ENCODE measurements around the gene QPRT.
"Not testable (repeated sequence)": the region's sequence is repeated elsewhere in the genome, so short reads cannot be mapped to it uniquely, and the experiment has no call there.

Gene QPRT

DNA sequence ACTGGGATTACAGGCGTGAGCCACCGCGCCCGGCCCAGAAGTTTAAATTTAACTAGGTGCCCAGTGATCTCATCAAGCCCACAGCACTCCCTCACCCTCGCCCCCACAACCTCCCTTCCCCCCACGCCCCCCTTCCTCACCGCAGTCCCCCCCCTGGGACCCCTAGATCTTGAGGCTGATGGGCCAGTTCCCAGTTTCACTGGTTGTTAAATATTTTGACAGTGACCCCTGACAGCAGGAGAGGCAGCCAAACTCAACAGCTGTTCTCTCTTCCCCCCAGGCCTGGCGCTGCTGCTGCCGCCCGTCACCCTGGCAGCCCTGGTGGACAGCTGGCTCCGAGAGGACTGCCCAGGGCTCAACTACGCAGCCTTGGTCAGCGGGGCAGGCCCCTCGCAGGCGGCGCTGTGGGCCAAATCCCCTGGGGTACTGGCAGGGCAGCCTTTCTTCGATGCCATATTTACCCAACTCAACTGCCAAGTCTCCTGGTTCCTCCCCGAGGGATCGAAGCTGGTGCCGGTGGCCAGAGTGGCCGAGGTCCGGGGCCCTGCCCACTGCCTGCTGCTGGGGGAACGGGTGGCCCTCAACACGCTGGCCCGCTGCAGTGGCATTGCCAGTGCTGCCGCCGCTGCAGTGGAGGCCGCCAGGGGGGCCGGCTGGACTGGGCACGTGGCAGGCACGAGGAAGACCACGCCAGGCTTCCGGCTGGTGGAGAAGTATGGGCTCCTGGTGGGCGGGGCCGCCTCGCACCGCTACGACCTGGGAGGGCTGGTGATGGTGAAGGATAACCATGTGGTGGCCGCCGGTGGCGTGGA lies 15.6 kb downstream of the QPRT start:
- no peak for DNase-seq

DNA sequence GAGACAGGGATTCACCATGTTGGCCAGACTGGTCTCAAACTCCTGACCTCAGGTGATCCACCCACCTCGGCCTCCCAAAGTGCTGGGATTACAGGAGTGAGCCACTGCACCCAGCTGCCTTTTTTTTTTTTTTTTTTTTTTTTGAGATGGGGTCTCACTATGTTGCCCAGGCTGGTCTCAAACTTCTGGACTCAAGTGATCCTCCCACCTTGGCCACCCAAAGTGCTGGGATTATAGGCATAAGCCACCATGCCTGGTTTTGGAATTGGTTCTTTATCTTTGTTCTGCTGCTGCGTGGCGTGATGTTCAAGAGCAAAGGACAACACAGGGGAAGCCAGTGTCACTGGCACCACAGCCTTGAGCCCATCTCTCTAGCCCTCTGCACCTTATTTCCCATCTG lies 16.7 kb downstream of the QPRT start:
- DNase-seq, result not testable (repeated sequence)

DNA sequence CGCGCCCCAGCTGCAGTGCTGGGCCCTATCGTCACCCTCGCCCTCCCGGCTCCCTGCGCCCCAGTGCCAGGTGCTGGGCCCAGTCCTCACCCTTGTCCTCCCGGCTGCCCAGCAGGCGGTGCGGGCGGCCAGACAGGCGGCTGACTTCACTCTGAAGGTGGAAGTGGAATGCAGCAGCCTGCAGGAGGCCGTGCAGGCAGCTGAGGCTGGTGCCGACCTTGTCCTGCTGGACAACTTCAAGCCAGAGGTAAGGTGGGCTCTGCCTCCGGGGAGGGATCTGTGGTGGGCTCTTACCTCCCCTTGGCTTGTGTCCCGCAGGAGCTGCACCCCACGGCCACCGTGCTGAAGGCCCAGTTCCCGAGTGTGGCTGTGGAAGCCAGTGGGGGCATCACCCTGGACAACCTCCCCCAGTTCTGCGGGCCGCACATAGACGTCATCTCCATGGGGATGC lies 17.9 kb downstream of the QPRT start:
- DNase-seq, result no peak

DNA sequence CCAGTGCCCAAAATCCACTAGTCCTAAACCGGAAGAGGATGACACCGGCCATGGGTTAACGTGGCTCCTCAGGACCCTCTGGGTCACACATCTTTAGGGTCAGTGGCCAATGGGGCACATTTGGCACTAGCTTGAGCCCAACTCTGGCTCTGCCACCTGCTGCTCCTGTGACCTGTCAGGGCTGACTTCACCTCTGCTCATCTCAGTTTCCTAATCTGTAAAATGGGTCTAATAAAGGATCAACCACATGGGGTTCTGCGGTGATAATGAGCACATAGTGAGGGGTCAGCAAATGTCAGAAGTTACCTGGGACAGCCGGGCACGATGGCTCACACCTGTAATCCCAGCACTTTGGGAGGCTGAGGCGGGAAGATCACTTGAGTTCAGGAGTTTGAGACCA lies 18.4 kb downstream of the QPRT start:
- no peak for DNase-seq

DNA sequence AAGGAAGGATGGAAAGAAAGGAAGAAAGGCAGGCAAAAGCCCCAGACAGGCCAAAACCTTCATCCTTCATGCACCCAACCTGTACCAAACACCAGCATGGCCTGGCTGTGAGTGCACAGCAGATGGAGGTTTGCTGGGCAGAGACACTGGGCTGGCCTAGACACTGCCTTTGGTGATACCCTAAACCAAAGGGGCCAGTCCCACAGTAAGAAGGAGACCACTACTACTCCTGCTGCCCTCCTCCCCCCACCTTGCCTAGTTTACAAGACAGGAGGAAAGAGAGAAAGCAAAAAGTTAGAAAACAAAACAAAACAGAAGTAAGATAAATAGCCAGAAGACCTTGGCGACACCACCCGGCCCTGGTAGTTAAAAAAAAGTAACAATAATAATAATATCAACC lies 19.1 kb downstream of the QPRT start:
- DNase-seq, result no peak

DNA sequence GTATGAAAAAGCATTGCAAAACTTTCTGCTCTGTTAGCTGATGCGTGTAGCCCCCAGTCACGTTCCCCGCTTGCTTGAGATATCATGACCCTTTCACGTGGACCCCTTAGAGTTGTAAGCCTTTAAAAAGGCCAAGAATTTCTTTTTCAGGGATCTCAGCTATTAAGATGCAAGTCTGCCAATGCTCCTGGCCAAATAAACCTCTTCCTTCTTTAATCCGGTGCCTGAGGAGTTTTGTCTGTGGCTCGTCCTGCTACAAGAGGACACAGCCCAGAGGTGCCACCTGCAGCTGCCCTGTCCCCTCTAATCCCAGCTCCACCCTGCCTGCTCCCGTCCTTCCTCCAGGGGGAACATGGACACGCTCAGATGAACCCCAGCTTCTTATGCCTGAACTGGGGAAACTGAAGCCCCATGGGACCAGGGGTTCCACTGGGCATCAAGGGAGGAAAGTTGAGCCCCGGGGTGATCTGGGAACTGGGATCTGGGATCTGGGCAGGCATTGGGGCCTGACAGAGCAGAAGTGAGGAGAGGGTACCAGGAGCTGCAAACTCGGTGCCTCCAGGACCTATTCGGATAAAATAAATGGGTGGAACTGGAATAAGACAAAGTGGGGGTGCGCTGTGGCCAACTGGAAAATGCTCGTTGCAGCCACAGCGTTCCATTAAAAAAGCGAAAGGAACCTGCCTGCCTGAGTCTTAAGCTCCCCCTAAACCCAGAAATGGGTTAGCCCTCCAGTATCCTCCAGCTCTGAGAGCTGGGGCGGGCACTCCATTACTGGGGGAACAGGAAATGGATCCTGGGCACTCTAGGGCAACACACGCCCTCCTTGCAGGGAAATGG lies 19.7 kb downstream of the QPRT start:
- DNase-seq, result no peak

DNA sequence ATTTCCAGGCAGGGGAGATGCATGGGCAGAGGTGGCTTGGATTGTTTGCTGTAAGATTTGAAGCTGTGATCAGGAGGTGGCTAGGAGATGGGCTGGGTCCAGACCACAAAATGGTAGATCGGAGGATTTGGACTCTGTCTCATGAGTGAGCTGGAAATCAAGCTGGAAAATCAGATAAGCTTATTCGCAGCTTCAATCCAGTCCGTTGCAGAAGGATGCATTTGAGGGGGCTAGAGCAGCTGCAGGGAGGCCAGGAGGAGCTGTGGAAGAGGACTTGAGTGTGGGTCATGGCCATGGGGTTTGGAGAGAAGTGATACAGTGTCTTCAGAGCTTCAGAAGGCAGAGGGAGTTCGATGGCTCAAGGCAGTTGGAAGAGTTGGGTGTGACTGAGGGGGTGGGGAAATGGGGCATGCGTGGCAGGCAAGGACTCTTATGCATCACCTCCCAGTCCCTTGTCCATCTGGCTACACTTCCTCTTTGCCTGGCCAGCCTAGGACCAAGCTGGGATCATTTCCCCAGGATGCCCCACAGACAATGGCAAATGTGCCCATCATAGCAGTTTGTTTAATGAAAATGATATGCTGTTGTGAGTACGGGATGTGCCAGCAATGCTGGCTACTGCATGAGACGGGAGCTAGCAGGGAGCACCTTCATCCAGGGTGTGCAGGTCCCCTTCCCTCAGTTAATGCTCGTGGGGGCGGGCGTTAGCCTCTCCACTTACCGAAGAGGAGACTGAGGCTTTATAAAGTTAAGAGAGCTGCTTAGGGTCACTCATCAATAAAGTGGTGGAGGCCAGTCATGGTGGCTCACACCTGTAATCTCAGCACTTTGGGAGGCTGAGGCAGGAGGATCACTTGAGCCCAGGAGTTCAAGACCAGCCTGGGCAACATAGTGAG lies 20.6 kb downstream of the QPRT start:
- no peak for DNase-seq

DNA sequence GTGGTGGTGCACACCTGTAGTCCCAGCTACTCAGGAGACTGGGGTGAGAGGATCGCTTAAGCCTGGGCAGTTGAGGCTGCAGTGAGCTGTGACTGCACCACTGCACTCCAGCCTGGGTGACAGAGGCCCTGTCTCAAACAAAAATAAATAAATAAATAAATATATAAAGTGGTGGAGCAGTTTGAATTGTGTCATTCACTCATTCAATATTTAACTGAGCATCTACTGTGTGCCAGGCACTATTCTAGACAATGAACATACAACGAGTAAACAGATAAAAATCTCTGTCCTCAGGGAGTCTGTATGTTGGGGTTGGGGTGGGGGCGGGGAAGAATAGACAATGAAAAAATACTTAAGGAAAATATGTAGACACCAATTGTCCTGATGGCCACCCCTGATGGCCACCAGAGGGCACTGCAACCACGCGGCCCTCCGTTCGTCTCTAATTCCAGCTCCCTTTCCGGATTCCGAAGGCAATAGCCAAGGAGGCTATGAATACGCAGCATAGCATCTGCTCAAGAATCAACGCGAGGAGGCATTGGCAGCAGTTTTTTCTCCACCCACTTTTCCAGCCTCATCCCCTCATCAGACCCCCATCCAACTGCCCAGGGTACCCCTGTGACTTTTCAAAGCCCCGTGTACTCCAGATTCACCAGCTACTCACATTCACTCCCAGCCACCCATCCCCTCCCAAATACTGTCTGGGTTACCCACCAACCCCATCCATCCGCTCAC lies 21.4 kb downstream of the QPRT start:
- DNase-seq, result peak; percentile 83

DNA sequence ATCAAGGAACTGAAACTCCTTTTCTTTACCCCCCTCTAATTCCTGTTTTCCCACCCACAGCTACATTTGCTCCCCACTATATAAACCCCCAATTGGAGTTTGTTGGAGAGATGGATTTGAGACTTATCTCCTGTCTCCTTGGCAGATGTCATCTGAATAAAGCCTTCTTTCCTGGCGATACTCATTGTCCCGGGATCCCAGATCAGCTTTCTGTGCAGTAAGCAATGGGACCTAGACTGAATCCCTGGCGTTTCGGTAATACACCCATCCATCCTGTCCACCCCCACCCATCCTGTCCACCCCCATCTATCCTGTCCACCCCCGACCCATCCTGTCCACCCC lies 22.2 kb downstream of the QPRT start:
- DNase-seq, result no peak

DNA sequence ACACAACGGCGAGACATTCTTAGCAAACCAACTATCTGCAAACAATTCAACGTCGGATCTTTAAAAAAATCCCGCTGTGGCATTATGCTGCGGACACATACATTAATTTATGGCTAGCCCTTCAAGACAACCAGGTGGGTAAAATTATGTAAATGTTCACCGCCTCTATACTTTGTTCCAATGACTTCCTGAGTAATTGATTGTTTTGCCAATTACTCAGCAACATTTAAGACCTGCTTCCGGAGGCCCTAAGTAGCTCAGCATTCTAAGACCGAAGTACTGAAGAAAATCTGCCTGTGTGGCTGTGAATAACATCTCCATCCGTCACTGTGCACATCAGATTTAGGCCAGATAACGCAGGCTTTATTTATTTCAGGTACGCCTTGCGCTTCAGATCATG lies 23.3 kb downstream of the QPRT start:
- DNase-seq, result no peak

DNA sequence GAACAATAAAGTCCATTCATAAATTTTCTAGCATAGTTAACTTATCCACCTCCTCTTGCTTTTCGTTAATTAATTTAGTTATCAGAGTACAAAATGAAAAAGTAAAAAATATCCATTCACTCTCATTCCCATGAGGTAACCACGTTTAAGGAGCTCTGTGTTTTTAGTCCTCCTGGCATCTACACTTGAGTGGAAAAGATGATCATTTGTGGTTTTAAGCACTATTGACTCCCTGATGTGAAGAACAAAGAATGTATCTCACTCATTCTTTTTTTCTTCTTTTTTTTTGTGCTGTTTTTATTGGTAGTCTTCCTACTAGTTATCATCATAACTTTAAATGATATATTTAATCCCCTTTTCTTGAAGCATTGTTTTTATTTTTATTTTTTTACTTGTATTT lies 26.1 kb downstream of the QPRT start:
- DNase-seq, result no peak

DNA sequence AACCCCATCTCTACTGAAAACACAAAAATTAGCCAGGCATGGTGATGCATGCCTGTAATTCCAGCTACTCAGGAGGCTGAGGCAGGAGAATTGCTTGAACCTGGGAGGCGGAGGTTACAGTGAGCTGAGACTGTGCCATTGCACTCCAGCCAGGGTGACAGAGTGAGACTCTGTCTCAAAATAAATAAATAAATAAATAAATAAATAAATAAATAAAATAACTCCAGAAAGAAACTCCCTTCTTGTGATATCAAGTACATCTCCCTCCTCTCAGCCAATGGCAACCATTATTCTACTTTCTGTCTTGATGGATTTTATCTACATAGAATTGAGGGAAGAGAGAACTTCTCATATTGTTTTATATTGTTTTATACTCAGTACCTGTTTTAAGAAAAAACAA lies 28.2 kb downstream of the QPRT start:
- not testable (repeated sequence) for DNase-seq

DNA sequence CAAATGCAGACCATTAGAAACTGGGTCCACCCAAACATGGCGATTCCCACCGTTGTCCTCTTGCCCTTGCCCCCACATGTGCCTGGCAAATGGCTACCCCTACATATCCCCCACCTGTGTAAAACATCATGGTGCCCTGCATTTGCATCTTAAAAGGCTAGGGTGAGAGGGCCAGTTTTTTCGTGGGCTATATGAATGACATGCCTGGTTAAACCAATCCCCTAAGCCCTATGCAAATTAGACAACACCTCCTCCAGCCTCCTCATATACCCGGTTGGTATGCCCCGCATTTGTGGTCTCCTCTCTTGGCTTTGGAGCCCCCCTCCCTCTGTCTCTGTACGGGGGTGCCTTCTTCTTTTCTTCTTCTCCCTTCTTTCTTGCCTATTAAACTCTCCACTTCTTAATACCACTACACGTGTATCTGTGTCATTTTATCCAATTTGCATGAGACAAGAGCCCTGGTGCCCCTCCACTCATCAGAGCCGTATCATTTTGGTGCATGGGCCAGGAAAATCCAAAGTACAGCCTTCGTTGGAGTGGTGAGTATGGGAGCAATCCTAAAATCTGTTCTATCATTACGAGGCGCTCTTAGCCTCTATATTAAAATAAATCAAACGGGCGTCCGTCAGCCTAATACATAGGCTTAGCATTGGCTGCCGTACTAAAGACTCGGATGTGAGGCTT lies 30.1 kb downstream of the QPRT start:
- no peak for DNase-seq

DNA sequence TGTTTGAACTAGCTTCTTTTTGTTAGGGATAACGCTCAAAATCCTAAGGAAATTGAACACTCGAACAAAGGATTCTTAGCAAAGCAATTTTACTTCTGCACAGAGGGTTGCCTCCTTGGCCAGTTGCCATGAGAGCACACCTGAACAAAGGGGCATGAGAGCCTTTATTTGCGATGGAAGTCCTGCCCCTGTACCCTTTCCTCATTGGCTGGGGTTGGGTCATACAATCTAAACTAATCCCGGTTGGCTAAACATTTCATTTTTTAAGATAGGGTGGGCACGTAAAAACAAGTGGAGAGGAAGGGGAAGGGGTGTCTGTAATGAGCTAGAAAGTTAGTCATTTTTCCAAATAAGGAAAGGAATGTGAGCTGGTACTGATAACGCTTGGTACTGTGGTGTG lies 30.7 kb downstream of the QPRT start:
- not testable (repeated sequence) for DNase-seq

DNA sequence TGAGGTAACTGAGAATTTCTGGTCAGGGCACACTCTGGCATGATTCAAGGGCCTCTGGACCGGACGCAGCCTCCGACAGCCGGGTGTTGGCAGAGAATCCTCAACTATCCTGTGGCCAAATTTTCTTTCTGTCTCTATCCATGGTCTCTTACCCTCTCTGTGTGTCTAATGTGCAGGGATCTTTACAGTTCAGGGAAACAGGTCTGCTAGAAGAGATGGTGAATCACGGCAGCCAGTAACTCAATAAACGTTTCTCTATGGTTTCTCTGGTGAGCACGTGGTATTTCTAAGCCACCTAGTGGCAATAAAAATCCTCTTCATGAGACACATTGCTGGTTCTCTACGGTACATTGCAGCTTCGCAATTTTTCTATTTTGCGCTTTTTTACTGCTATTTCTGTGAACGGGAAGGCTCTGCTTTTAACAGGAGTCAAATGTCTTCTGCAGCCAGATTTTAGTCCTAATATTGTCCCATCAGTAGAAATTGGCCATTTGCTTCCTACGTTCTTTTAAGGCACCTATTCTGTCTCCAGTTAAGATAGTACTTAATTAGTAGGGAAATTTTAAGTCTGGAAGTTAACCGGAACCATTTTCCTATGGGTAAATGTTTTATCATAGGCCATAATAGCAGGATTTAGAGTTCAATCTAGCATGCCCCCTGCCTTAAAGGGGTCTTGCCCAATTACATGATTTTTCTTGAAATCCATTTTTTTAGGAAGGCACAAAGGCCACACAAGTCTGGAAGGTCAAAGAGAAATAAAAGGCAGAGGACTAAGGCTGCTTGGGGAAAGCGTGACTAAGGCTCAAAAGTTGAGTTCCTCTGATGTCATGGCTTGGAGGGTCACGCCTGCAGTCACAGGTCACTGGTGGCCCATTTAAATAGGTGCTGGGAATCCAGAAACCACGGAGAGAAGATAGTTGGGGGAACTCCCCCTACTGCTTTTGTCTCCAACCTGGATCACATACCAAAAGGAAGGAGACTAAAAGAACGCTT lies 31.5 kb downstream of the QPRT start:
- DNase-seq, result peak; percentile 71

DNA sequence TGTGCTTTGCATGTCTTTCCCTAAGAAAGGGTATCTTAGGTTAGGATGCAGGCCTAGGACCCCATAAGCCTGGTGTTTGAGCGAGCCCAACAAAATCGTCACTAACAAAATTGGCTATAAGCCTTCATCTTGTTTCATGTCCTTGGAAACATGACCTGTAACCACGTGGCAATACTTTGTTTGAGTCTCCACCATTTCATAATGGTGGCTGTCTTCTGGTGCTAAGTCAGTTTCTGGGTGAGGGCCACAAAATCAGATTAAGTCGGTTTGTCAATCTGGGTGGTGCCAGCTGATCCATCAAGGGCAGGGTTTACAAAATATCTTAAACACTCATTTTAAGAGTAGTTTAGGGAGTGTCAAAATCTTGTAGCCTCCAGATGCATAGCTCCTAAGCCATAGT lies 33.8 kb downstream of the QPRT start:
- no peak for DNase-seq

DNA sequence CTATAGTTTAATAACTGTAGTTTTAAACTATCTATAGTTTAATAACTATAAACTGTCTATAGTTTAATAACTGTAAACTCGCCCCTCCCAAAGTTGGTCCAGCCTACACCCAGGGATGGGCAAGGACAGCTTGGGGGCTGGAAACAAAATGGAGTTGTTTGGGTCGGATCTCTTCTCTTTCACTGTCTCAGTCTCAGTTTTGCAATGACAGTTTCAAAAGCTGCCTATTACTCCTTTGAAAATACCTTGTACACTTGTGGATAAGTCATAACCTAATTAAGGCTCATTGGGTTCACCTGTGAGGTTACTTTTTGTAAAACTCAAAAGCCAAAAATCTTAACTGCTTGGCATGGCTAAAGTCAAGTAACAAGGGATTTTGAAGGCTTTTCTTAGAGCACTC lies 35.4 kb downstream of the QPRT start:
- DNase-seq, result no peak

DNA sequence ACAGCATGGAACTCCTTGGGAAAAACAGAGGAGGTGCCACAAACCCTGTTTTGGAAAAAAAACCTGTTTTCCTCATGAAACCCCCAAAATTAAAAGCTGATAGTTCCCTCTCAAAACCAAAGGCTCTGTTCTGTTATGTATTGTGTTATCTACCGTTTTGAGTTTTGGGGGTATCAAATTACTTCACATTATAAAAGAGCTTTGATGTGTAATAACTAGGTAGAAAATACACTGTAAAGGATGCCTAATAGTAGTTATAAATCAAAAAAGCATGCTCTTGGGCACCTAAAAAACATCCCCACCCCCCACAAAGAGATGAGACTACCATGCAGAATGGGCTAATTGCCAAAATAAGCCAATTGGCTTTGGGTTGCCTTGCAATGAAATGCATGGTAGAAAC lies 36.0 kb downstream of the QPRT start:
- DNase-seq, result no peak

DNA sequence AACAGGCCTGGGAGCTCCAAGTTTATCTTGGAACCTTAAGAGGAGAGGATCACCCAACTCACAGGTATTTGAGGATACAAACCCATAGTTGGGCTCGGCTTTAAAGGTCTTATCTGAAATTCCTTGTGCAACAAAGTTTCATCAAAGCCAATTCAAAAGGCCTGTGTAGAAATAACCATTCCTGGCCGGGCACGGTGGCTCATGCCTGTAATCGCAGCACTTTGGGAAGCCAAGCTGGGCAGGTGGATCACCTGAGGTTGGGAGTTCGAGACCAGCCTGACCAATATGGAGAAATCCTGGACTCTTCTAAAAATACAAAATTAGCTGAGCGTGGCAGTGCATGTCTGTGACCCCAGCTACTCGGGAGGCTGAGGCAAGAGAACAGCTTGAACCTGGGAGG lies 38.1 kb downstream of the QPRT start:
- DNase-seq, result no peak

DNA sequence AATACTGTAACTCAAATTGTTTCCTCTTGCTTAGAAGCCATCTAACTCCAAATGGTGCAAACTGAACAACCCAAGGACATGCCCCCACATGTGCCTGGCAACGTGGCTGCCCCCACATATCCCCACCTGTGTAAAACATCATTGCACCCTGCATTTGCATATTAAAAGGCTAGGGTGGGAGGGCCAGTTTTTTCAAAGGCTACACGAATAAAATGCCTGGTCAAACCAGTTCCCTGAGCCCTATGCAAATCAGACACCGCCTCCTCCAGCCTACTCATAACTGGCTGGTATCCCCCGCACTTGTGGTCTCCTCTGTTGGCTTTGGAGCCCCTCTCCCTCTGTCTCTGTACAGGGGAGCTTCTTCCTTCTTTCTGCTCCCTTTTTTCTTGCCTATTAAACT lies 40.1 kb downstream of the QPRT start:
- DNase-seq, result no peak

DNA sequence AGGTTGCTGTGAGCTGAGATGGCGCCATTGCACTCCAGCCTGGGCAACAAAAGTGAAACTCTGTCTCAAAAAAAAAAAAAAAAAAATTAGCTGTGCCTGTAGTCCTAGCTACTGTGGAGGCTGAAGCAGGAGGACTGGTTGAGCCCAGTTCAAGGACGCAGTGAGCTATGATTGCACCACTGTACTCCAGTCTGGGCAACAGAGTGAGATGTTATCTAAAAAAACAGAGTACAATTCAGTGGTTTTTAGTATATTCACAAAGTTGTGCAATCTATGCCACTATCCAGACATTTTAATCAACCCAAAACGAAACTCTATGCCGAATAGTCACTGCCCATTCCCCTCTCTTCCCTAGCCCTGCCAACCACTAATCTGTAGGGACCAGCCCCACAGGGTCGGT lies 41.7 kb downstream of the QPRT start:
- no peak for DNase-seq
